Globus pallidus (tissue), 1 donor: ENCODE results near the gene ANKS1B.
"Not testable (repeated sequence)": the region's sequence is repeated elsewhere in the genome, so short reads cannot be mapped to it uniquely, and the experiment has no call there.

Experiments used
- DNase-seq: peaks from one replicate; pipeline ENCODE4 v3.0.0-alpha.2; 2015; ENCODE audit warnings: low spot score

Gene ANKS1B

DNA sequence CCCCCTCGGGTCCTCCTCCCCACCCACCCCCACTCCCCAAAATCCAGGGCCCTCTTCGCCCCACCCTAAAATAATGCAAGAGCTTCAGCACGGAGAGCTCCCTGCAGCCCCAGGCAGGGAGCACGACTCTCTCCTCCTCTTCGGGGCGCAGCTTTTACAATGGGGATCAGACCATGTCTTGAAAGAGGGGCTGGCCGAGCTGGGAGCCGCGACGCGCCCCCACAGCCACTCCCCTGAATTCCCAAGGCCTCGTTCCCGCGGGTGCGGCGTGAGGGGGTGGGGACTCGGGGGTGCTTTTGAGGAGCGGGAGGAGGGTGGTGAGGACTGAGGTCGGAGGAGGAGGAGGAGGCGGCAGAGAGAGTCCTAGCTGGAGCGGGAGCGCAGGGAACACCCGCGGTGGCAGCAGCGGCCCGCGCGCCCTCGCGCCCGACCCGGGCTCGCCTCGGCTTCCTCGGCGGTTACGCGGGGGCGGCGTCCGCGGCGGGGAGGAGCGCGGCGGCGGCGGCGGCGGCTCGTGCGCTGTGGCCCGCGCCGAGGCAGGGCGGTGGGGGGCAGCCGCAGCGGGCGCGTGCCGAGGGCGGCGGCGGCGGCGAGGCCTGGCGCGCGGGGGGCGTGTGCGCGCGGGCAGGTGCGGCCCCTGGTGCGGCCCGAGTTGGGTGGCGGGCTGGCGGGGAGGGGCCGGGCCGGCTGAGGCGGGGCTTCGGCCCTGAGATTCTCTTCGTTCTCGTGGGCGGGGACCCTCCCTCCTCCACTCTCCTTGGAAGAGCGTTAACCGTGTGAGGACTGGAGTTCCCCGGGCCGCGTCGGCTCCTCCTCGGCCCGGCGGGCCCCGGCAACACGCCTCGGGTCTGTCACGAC, at the start of gene ANKS1B:
ANKS1B (minus strand) TSS at position 666 of the 858 bp plus-strand sequence. CDS start 699 bp downstream, outside the sequence.
- DNase-seq, result peak; percentile 13

DNA sequence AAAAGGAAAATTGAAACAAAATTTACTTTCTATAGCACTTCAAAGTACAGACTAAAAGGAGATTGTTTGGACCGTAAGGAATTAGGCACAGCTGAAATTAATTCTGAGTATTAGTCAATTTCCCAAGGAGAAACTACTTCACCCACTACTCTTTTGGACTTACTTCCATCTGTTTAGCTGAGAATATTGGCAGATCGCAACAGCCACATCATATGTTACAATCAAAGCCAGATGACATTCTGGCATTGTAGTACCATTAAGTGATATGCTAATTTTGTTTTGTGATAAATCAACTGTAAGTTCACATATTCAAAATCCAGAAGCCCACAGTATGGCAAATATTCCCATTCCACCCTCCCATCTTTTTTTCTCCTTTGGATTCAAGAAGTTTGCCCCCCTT, 47.1 kb upstream of the ANKS1B start:
- DNase-seq, result no peak

DNA sequence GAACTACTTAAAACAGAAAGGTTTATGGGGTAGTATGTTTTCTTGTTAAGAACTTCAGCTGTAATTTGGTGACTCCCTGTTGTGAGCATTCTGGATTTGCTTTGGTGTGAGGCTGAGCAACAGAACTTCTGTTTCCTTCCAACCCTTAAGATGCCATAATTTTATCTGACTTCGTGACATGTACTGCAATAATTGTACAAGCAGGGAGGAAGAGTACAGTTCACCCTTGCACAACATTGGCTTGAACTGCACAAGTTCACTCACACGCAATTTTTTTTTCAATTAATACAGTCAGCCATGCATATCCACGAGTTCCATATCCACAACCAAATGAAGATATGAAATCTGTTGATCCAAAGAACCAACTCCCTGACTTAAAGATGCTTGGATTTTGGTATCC, 42.9 kb upstream of the ANKS1B start:
- DNase-seq, result no peak

DNA sequence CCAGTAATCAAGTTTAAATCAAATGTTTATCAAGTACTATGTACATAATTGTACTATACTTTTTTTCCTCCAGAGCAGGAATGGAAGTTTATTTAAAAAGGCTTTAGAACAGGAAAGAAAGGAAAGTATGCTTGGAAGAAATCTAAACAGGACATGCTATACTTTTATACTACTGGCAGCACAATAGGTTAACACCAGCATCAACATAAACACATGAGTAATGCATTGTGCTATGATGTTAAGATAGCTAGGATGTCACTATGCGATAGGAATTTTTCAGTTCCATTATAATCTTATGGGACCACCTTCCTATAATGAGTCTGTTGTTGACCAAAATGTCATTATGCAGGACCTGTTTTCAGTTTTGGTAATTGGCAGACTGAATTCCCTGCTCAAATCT, 41.5 kb upstream of the ANKS1B start:
- no peak for DNase-seq

DNA sequence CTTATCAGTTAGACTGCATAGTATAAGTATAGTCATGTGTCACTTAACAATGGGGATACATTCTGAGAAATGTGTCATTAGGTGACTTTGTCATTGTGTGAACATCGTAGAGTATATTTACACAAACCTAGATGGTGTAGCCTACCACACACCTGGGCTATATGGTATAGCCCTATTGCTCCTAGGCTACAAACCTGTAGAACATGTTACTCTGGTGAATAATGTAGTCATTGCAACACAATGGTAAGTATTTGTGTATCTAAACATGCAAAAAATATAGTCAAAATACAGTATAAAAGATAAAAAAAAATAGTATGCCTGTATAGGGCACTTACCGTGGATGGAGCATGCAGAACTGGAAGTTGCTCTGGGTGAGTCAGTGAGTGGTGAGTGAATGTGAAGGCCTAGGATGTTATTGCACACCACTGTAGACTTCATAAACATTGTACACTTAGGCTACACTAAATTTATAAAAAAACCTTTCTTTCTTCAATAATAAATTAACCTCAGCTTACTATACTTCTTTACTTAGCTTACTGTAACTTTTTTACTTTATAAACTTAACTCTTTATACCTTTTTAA, 40.3 kb upstream of the ANKS1B start:
- no peak for DNase-seq

DNA sequence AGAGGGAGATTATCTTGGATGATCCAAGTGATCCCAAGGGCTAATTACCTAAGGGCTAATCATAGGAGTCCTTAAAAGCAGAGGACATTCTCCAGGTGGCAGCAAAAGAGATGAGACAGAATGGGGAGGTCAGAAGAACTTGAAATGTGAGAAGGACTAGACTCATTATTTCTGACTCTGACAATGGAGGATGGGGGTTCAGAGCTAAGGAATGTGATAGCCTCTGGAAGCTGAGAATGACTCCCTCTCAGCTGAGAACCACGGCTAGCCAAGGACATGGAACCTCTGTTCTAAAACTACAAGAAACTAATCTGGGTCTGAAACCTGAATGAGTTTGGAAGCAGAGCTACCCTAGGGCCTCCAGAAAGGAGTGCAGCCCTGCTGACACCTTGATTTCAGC, 35.6 kb upstream of the ANKS1B start:
- no peak for DNase-seq

DNA sequence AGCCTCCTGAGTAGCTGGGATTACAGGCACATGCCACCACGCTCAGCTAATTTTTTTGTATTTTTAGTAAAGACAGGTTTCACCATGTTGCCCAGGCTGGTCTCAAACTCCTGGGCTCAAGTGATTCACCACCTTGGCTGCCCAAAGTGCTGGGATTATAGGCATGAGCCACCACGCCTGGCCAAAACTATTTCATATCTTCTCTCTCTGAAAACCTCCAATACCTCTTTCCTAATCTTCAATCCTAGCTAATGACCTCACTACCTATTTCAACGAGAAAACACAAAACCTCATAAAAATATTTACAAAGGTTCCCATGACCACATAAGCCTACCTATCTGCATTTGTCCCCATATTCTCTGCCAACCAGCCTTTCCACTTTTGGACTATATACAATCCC, 32.3 kb upstream of the ANKS1B start:
- no peak for DNase-seq

DNA sequence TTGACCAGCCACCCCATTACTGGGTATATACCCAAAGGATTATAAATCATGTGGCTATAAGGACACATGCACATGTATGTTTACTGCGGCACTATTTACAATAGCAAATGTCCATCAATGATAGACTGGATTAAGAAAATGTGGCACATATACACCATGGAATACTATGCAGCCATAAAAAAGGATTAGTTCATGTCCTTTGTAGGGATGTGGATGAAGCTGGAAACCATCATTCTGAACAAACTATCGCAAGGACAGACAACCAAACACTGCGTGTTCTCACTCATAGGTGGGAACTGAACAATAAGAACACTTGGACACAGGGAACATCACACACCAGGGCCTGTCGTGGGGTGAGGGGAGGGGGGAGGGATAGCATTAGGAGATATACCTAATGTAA, 31.6 kb upstream of the ANKS1B start:
- DNase-seq, result not testable (repeated sequence)

DNA sequence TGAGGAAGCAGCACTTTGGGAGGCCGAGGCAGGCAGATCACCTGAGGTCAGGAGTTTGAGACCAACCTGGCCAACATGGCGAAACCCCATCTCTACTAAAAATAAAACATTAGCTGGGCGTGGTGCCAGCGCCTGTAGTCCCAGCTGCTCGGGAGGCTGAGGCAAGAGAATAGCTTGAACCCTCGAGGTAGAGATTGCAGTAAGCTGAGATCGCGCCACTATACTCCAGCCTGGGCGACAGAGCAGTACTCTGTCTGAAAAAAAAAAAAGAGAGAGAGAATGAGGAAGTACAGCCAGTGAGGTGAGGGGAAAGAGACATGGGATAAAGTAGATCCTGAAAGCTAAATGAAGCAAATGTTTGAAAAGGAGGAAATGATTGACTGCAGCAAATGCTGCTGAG, 21.1 kb upstream of the ANKS1B start:
- not testable (repeated sequence) for DNase-seq

DNA sequence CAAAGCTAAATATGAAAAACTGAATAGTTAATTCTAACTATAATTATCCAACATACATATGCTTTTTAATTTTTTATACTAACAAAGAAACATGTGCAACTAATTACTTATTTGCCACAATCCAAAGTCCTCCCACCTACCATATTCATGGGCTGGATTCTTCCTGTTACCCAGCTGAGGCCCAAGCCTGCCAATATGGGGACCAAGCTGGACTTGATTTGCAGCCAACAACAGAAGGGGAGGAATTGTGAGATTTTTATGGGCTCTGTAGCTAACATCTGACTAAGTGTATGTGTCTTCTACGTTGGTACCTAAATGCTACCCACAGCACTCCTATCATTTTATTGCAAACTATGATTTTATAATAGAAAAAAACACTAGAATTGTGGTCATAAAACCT, 13.1 kb upstream of the ANKS1B start:
- no peak for DNase-seq

DNA sequence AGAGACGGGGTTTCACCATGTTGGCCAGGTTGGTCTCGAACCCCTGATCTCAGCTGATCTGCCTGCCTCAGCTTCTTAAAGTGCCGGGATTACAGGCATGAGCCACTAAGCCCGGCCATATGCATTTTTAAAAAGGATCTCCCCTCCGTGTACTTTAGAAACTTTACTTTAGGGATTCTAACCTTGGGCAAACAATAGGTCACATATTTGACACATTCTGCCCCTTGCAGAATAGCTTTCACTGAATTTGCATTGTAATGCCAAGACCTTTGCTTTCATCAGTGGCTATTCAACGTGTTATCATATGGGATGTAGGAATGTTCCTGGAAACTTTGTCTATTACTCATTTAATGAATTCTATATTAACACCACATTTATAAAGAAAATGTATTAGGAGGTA, 11.4 kb upstream of the ANKS1B start:
- no peak for DNase-seq

DNA sequence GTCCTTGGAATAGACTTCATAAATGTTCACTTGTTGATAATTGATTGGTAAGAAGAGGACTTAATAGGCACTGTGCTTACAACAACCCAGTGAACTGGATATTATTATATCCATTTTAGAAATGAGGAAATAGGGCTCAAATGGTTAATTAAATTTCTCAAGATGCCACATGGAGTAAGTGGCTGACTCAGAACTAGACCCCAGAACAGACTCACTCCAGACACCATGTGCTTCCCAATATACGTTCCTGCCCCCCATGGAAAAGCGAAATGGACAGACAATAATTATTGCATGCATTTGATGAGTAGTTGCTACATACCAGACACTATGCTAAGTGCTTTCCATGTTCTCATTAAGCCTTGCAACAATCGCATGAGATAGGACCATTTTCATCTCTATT, 895 bp upstream of the ANKS1B start:
- DNase-seq, result no peak

DNA sequence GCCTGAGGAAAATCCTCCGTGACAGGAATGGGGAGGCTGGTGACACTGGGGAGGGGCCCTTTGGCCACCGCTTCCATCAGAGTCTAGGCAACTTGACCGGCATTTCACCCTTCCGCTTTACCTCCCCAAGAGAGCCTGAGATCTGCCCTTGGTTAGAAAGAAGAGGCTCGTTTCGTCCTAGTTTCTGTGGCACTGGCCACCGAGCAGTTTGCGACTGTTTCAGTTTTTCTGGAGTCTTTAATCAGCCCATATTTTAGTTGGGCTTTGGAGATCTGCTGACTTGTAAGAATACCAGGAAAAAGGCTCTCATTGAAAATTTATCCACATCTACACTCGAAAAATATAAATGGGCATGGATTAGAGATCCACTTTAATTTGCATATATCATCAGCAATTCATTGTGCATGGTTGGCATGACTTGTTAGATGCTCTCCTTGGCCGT, 414 bp upstream of the ANKS1B start:
- no peak for DNase-seq

DNA sequence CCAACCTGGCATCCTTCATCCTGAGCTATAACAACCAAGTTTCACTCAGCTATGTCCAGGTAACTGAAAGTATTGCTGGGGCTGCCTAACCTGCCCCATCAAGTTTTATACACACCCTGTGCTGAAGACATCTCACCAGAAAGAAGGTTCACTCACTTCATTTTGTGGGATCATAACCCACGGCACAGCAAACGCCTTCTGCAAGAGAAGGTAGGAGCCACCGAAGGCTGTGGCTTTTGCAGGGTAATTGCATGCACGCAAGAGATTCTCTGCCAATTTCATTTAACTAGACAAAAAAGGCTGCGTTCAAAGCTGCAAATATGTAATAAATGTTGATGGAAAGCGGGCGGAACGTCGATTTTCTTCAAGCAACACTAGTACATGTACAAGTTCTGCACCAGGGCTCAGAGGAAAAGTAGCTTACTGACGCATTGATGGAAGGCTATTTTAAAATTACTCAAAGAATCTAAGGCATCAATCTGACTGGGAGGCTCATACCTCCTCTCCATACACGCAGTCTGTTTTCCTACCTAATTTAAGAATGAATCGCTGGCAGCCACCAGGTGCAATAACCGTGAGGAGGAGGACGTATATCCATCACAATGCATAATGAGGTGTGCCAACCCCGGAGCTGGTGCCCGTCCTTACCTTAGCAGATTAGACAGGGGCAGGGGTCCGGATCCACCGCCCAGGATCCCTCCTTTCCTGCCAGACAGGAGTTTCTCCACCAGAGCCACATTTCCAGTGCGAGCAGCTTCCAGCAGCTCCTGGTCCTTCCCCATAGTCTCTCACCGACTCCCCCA, 1.1 kb downstream of the ANKS1B start:
- DNase-seq, result no peak

DNA sequence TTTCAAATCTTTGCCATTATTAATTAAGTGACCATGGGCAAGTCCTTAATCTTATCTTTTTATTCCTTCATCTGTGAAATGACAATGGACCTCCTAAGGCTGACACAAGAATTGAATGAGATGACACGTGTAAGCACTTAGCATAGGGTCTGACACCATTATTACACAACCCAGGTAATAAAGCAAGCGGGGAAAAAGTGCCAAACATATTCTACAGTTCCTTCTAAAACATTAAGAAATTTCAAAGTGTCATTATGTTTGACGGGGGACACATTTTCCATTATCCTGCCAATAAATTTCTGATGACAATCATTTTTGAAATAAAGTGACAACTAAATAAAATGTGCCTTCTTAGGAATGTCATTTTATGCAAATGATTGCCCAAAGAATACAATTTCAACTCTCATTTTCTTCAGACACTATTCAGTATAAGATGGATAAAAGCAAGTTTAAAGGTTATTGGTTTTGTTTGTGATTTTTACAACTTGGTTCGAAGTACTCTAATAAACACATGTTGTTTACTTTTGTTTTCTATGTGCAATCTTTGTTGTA, 3.0 kb downstream of the ANKS1B start:
- no peak for DNase-seq

DNA sequence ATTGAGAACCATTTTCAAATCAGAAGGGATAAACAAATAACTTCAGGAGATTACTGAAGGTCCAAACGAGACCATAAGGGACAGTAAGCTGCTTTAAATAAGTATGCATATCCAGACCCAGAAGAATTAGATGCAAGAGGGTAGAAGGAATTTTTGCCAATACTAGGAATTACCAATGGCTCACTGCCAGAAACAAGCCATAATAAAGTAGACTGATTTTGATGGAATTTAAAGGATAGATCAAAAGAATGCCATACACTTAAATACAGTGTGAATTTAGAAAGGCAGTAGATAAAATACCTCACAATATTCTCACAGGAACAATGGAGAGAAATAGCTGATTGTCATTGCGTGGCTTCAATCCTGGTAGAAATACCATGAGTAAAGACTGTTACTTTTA, 5.3 kb downstream of the ANKS1B start:
- DNase-seq, result no peak

DNA sequence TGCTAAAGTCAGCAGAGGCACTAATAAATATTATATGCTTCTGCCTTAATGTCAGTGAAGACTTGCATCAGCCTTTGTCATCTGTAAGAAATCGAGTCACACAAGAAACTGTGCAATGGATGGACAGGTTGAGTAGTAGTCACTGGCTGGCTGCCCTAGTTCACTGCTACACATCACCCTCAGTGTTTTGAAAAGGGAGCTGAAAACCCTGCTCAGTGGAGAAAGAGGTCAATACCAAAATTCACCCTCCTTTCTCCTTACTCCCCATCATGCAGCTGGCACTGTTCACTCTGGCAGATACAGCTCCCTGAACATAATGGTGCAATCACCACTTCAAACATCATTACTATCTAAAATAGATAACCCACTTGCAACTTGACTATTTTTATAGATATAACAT, 6.6 kb downstream of the ANKS1B start:
- no peak for DNase-seq

DNA sequence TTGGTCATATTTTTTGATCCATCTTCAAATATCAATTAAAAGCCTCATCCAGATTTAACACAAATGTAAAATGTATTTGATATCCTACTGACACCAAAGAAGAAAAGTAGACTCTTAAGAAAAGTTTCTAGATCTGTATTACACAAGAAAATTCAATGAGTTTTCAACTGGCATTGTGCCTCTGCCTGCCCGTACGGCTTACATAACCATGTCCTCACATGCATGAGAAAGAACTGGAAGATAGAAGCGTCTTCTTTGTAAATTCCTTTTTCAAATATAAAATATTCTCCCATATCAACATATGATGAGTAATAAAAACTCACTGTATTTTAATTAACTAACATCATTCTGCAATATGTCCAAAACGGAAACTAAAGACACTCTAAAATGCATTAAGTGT, 7.2 kb downstream of the ANKS1B start:
- no peak for DNase-seq

DNA sequence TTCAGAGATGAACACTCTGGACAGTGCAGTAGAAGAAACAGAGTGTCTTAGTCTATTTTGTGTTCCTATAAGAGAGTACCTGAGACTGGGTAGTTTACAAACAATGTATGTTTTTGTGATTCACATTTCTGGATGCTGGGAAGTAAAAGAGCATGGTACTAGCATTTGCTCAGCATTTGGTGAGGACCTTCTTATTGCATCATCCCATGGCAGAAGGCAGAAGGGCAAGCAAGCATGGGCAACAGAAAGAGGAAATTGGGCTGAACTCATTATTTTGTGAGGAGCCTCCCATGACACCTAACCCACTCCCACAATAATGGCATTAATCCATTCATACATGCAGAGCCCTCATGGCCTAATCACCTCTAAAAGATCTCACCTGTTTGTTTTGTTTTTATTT, 8.0 kb downstream of the ANKS1B start:
- DNase-seq, result no peak

DNA sequence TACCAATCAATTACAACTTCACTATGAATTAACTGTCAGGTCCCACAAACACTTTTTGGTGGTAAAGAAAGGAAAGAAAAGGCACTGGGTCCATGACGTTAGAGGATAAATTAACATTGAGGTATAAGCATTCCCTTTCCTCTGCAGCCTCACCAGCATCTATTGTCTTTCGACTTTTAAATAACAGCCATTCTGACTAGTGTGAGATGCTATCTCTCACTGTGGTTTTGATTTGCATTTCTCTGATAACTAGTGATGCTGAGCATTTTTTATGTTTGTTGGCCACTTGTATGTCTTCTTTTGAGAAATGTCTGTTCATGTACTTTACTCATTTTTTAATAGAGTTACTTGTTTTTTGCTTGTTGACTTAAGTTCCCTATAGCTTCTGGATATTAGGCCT, 9.4 kb downstream of the ANKS1B start:
- DNase-seq, result no peak

DNA sequence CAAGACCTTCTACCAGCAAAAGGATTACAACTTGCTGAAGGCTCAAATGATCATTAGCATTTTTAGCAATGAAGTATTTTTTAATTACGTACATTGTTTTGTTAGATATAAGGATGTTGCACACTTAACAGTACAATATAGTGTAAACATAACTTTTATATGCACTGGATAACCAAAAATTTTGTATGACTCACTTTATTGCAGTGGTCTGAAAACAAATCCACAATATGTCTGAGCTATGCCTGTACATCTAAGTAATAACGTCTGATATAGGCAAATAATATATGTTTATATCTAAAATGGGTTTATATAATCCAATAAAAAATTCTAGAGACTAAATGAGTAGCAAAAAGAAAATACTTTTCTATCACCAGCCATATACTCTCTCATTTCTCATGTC, 10.6 kb downstream of the ANKS1B start:
- DNase-seq, result no peak

DNA sequence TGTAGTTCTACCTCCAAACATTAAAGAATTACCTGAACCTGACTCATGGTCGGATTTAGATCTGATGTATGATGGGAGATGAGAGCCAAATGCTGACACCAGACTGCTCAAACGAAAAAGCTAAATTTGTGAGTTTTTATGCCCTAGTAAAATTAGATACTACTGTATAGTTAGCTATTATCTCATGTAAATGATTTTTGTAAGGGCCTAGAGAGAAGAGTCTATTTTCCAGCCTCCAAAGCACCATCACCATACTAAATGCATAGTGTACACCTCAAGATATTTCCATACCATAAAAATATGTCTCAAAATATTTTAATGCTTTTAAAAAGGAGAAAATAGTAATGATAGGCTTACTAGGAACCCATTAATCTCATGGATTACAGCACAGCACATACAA, 18.3 kb downstream of the ANKS1B start:
- no peak for DNase-seq

DNA sequence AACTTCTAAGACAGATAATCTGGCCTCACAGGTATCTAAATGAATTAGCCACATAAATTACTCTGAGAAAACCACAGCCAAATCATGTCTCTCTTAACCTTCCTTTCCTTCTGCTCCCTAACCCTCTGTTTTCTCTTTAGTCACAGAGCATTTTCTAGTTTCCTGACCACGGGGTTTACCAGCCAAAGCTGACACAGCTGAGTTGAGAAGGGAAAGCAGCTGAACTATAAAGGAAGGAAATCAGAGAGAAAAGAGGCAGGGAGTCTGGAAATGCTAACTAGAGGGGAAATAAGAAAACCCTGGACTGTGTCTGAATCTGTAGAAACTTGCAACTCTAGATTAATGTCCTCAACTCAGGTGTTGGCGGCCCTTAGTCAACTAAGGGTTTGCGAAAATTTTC, 24.4 kb downstream of the ANKS1B start:
- DNase-seq, result no peak
